OCI-LY7 (cell line): Measurements from ENCODE around the gene CCNO. TPM values are rescaled to one million over a fixed set of nuclear protein-coding genes. Genes with fewer than 3 reads are reported as not detected.

Source experiments
- BruUV-seq: library from RNA; stranded (reverse); fragments of 400-500 nt; replicated peaks from 2 replicates; lab custom pipeline; 2021; lab: Mats Ljungman, UMichigan
- CTCF ChIA-PET: fragments of 300-600 bp; sonication (Branson Sonifier 250); formaldehyde crosslinking; loops from one replicate; lab custom pipeline; 2022; ENCODE audit warnings: antibody characterized with exemption; ENCODE audit not compliant: unreplicated experiment; lab: Charles Lee
- POLR2A ChIA-PET: fragments of 300-600 bp; sonication (Branson Sonifier 250); formaldehyde crosslinking; loops from one replicate; lab custom pipeline; 2022; ENCODE audit warnings: antibody characterized with exemption; lab: Charles Lee
- DNase-seq: peaks from one replicate; pipeline ENCODE4 v3.0.0-alpha.2; 2015; ENCODE audit warnings: low spot score
- H2AFZ ChIP-seq: fragments of 200-600 bp; sonication (generic), shearing (Covaris generic); 2 replicates; pipeline ENCODE4 v1.6.1; 2014; ENCODE audit warnings: mild to moderate bottlenecking, antibody characterized with exemption, low read length, moderate library complexity
- H3K27ac ChIP-seq: fragments of 200-600 bp; sonication (generic); 2 replicates; pipeline ENCODE4 v1.5.1; 2014; ENCODE audit warnings: mixed run types, low read depth, mild to moderate bottlenecking, moderate library complexity, low read length, inconsistent platforms; ENCODE audit not compliant: poor library complexity, severe bottlenecking
- H3K36me3 ChIP-seq: fragments of 200-600 bp; sonication (generic); 2 replicates; pipeline ENCODE4 v1.6.1; 2014; ENCODE audit warnings: mild to moderate bottlenecking, antibody characterized with exemption, low read length, moderate library complexity, mixed read lengths; ENCODE audit not compliant: insufficient read depth
- H3K4me1 ChIP-seq: fragments of 200-600 bp; sonication (generic); 2 replicates; pipeline ENCODE4 v1.5.1; 2014; ENCODE audit warnings: mild to moderate bottlenecking, low read length; ENCODE audit not compliant: insufficient read depth, poor library complexity, severe bottlenecking
- H3K4me2 ChIP-seq: fragments of 200-600 bp; sonication (generic); 2 replicates; pipeline ENCODE4 v1.6.1; 2014; ENCODE audit warnings: mild to moderate bottlenecking, low read length
- H3K4me3 ChIP-seq: fragments of 200-600 bp; sonication (generic); 2 replicates; pipeline ENCODE4 v1.5.1; 2014; ENCODE audit warnings: mild to moderate bottlenecking, low read depth, low read length; ENCODE audit not compliant: poor library complexity, severe bottlenecking
- H3K79me2 ChIP-seq: fragments of 200-600 bp; sonication (generic); 2 replicates; pipeline ENCODE4 v1.6.1; 2016; ENCODE audit warnings: low read depth, mild to moderate bottlenecking, low read length, moderate library complexity, mixed read lengths; ENCODE audit not compliant: insufficient read depth
- H3K9me2 ChIP-seq: fragments of 200-600 bp; sonication (generic); 2 replicates; pipeline ENCODE4 v1.6.1; 2016; ENCODE audit warnings: mild to moderate bottlenecking, low read length, mixed read lengths; ENCODE audit not compliant: insufficient read depth
- H3K9me3 ChIP-seq: fragments of 200-600 bp; sonication (generic); 2 replicates; pipeline ENCODE4 v1.6.1; 2014; ENCODE audit warnings: mild to moderate bottlenecking, mixed run types, low read length, mixed read lengths
- H4K20me1 ChIP-seq: fragments of 200-600 bp; sonication (generic); 2 replicates; pipeline ENCODE4 v1.6.1; 2014; ENCODE audit warnings: mild to moderate bottlenecking, antibody characterized with exemption, low read length, moderate library complexity, mixed read lengths; ENCODE audit not compliant: insufficient read depth
- EZH2phosphoT487 ChIP-seq: fragments of 200-600 bp; sonication (generic); IDR thresholded peaks from 2 replicates; pipeline ENCODE4 v1.6.1; 2018; ENCODE audit warnings: low read depth, borderline replicate concordance, mild to moderate bottlenecking, mixed run types, antibody characterized with exemption, low read length, moderate library complexity, mixed read lengths
- intact Hi-C: fragments of 100-400 bp; cut with micrococcal nuclease; formaldehyde crosslinking; loops from one replicate; pipeline ENCODE4 v1.10.0; 2022; ENCODE audit not compliant: unreplicated experiment
- total RNA-seq, 2 experiments: library from RNA; depleted of rRNA in 1 of 2; stranded (reverse); fragments of >200 nt in 1 of 2; shearing (Covaris generic) in 1 of 2; gene quantifications; 2 replicates each; pipeline ENCODE4 v1.2.3, GENCODE V29; 2014 to 2022
- TF ChIP-seq, protein P1 (sequence below): fragments of 200-600 bp; sonication (generic); conservative IDR thresholded peaks from 2 replicates; pipeline ENCODE4 v1.5.1; 2014; ENCODE audit warnings: mild to moderate bottlenecking, antibody characterized with exemption, low read length, moderate library complexity, mixed read lengths

The CCNO gene
- total RNA-seq, 2 experiments from 2014 or later = 2.4 to 3.3 TPM

DNA sequence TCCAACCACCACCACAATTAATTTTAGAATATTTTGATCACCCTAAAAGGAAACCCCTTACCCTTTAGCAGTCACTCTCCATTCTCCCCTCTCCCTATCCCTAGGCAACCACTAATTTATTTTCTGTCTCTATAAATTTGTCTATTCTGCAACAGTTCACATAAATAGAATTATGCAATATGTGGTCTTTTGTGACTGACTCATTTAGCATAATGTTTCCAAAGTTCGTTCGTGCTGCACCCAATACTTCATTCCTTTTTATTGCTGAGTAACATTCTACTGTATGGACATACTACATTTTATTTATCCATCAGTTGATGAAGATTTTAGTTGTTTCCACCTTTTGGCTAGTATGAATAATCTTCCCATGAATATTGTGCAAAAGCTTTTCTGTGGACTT lies 42.2 kb downstream of the CCNO start:
- intact Hi-C loops = no loop called here
- no peaks in the 10 kb centered on the region for H3K79me2 ChIP-seq
- H3K9me3 ChIP-seq = no peaks in the 10 kb centered on the region
- H3K4me1 ChIP-seq = no peaks in the 10 kb centered on the region
- no peak overlapping the region for H3K4me3 ChIP-seq
- TF ChIP-seq EZH2phosphoT487 = no peak
- TF ChIP-seq, protein P1, sequence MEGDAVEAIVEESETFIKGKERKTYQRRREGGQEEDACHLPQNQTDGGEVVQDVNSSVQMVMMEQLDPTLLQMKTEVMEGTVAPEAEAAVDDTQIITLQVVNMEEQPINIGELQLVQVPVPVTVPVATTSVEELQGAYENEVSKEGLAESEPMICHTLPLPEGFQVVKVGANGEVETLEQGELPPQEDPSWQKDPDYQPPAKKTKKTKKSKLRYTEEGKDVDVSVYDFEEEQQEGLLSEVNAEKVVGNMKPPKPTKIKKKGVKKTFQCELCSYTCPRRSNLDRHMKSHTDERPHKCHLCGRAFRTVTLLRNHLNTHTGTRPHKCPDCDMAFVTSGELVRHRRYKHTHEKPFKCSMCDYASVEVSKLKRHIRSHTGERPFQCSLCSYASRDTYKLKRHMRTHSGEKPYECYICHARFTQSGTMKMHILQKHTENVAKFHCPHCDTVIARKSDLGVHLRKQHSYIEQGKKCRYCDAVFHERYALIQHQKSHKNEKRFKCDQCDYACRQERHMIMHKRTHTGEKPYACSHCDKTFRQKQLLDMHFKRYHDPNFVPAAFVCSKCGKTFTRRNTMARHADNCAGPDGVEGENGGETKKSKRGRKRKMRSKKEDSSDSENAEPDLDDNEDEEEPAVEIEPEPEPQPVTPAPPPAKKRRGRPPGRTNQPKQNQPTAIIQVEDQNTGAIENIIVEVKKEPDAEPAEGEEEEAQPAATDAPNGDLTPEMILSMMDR = no peak
- ChIA-PET CTCF (no interaction called here), POLR2A (no interaction called here)
- DNase-seq = no peak
- BruUV-seq = no TSS peak
- H3K27ac ChIP-seq = no peak overlapping the region
- no peaks in the 10 kb centered on the region for H4K20me1 ChIP-seq
- H3K36me3 ChIP-seq = no peaks in the 10 kb centered on the region
- no peak overlapping the region for H3K4me2 ChIP-seq
- H3K9me2 ChIP-seq = no peaks in the 10 kb centered on the region
- no peak overlapping the region for H2AFZ ChIP-seq

- BruUV-seq = no TSS peak
- no peak for DNase-seq
- Histone ChIP-seq H3K4me1 (no peaks in the 10 kb centered on the region), H3K4me3 (no peak overlapping the region), H3K27ac (no peak overlapping the region), H3K36me3 (no peaks in the 10 kb centered on the region), H3K9me2 (no peaks in the 10 kb centered on the region), H3K9me3 (no peaks in the 10 kb centered on the region), H4K20me1 (no peaks in the 10 kb centered on the region), H3K4me2 (no peak overlapping the region), H3K79me2 (no peaks in the 10 kb centered on the region), H2AFZ (no peak overlapping the region)
- TF ChIP-seq, protein P1 = no peak
- no peak for TF ChIP-seq EZH2phosphoT487
- intact Hi-C loops = no loop called here
- ChIA-PET CTCF (no interaction called here), POLR2A (interaction anchor here (0.6 to 1.2 kb wide), 2 partner anchors 11 to 21 kb away, joined by 4 read pairs; no protein-coding TSS in a partner anchor)
Measured at GRCh38 chr5:55188656-55189540, 44.5 kb downstream of the CCNO start.

DNA sequence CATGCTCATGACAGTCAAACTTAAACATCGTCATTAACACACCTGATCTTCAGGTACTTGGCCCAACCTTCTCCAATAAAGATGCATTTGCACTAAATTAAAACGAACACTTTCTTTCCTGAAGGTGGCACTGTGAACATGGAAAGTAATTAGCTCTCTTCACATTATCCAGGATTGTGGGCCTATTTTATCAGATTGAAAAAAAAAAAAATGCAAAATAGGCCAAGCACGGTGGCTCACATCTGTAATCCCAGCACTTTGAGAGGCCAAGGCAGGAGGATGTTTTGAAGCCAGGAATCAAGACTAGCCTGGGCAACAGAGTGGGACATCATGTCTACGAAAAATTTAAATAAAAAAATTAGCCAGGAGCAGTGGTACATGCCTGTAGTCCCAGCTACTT lies 46.0 kb downstream of the CCNO start:
- CTCF ChIA-PET = no interaction called here
- intact Hi-C loops = no loop called here
- no peak for TF ChIP-seq EZH2phosphoT487
- TF ChIP-seq, protein P1 = peak; percentile 63

More for the DNA sequence above, 46.0 kb downstream of the CCNO start:
- no TSS peak for BruUV-seq
- no peaks in the 10 kb centered on the region for H4K20me1 ChIP-seq
- H2AFZ ChIP-seq = no peak overlapping the region
- no peak overlapping the region for H3K27ac ChIP-seq
- POLR2A ChIA-PET = interaction anchor here (0.5 to 1.2 kb wide), 4 partner anchors 14 to 518 kb away, joined by 3 to 5 read pairs (median 4); no protein-coding TSS in a partner anchor
- DNase-seq = peak; percentile 13
- no peak overlapping the region for H3K4me3 ChIP-seq
- no peaks in the 10 kb centered on the region for H3K79me2 ChIP-seq
- H3K4me2 ChIP-seq = no peak overlapping the region
- H3K9me3 ChIP-seq = no peaks in the 10 kb centered on the region
- no peaks in the 10 kb centered on the region for H3K9me2 ChIP-seq
- no peaks in the 10 kb centered on the region for H3K36me3 ChIP-seq
- H3K4me1 ChIP-seq = no peaks in the 10 kb centered on the region
